NB4 (cell line): ENCODE results near the gene SMOC2.

ENCODE experiments used
- POLR2A ChIP-seq: IDR thresholded peaks from 2 replicates; pipeline ENCODE4 v1.6.1; 2011; ENCODE audit warnings: mild to moderate bottlenecking; ENCODE audit not compliant: insufficient read length; ENCODE audit errors: extremely low read depth
- TF ChIP-seq, protein P1 (sequence below): IDR thresholded peaks from one replicate; pipeline ENCODE4 v1.5.1; 2012; ENCODE audit warnings: low read depth, low read length

DNA sequence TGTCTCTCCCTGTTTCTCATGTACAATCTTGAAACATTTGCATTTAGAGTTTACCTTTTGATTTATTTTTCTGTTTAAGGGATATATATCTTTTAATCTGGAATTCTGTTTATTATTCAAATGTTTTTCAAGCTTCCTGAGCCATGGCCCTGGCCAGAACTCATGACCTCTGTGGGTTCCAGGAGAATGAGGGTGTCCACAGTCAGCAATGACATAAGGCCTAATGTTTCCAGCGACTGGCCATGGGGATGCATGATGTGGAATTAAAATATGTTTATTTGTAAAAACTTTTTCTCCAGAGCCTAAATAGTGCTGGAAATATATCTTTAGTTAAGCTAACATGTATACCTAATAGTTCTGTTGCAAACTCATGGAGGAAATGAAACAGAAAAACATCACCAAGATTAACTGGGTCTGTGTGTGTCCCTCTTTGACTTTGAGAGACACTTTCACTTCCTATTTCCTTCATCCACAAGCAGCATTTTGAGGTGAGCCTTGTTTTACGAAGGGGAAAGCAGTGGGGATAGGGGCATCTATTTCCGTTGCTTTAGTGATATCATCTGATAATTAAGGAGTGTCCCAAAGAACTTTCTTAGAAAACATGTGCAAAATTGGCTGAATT, 87.6 kb downstream of the SMOC2 start:
- TF ChIP-seq, protein P1, sequence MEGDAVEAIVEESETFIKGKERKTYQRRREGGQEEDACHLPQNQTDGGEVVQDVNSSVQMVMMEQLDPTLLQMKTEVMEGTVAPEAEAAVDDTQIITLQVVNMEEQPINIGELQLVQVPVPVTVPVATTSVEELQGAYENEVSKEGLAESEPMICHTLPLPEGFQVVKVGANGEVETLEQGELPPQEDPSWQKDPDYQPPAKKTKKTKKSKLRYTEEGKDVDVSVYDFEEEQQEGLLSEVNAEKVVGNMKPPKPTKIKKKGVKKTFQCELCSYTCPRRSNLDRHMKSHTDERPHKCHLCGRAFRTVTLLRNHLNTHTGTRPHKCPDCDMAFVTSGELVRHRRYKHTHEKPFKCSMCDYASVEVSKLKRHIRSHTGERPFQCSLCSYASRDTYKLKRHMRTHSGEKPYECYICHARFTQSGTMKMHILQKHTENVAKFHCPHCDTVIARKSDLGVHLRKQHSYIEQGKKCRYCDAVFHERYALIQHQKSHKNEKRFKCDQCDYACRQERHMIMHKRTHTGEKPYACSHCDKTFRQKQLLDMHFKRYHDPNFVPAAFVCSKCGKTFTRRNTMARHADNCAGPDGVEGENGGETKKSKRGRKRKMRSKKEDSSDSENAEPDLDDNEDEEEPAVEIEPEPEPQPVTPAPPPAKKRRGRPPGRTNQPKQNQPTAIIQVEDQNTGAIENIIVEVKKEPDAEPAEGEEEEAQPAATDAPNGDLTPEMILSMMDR: no peak
- TF ChIP-seq POLR2A: no peak
